ENCODE results near the gene SLC37A3. TPM values are rescaled to one million over a fixed set of nuclear protein-coding genes. Genes with fewer than 3 reads are reported as not detected.
"Not testable (repeated sequence)": the region's sequence is repeated elsewhere in the genome, so short reads cannot be mapped to it uniquely, and the experiment has no call there.

Gene SLC37A3, protein sequence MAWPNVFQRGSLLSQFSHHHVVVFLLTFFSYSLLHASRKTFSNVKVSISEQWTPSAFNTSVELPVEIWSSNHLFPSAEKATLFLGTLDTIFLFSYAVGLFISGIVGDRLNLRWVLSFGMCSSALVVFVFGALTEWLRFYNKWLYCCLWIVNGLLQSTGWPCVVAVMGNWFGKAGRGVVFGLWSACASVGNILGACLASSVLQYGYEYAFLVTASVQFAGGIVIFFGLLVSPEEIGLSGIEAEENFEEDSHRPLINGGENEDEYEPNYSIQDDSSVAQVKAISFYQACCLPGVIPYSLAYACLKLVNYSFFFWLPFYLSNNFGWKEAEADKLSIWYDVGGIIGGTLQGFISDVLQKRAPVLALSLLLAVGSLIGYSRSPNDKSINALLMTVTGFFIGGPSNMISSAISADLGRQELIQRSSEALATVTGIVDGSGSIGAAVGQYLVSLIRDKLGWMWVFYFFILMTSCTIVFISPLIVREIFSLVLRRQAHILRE
- total RNA-seq, result 9.5 TPM
- long read RNA-seq, transcript SLC37A3-201 (15 exons, 3,349 nt), result major isoform, 18 of 29 reads
- long read RNA-seq, partial matches to known transcripts, result 0 of 29 reads
- long read RNA-seq, other reads (novel, unspliced or antisense), result 10 of 29 reads

GRCh38 chr7:140397784-140398750 lies at the start of gene SLC37A3:
Gene SLC37A3, minus strand, starts transcription at chr7:140398530. Its CDS starts 16,004 bp downstream, at chr7:140382526.
- peak; percentile 91 for DNase-seq
- intact Hi-C loops (cut with DNase I), result no loop called here
- peak; percentile 99 for ATAC-seq (ENCODE audit: poor library complexity)

DNA sequence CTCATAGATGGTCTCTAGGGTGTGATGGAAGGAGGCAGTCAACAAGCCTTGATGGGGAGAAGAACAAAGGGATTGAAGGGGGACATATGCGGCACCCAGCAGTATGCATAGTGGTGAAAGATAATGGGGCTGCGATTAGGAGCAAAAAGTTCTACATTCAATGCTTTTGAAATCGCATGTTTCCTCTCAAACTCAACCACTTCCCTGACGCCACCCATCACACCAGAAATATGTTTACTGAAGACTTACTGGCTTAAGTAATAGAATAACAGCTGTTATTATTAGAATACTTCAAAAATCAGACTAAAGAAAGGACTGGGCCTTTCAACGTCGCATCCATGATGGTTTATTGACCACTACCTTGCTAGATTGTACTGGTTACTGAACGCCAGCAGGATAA lies 49.5 kb upstream of the SLC37A3 start:
- DNase-seq (no peak), ATAC-seq (ENCODE audit: poor library complexity) (no peak)
- intact Hi-C loops (cut with DNase I), result no loop called here

DNA sequence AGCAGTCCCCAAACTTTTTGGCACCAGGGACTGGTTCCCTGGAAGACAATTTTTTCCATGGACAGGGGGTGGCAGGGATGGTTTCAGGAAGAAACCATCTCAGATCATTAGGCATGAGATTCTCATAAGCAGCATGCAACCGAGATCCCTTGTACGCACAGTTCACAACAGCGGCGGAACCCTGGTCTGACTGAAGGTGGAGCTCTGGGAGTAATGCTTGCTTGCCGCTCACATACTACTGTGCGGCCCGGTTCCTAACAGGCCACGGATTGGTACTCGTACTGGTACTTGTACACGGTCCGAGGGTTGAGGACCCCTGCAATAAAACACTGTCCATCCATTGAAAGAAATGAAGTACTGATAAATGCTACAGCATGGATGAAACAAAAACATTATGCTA lies 48.1 kb upstream of the SLC37A3 start:
- DNase-seq, result no peak
- ATAC-seq (ENCODE audit: poor library complexity), result no peak
- intact Hi-C loops (cut with DNase I), result no loop called here

GRCh38 chr7:140441519-140441918 lies 43.2 kb upstream of the SLC37A3 start:
- intact Hi-C loops (cut with DNase I), result no loop called here
- DNase-seq (no peak), ATAC-seq (ENCODE audit: poor library complexity) (no peak)

DNA sequence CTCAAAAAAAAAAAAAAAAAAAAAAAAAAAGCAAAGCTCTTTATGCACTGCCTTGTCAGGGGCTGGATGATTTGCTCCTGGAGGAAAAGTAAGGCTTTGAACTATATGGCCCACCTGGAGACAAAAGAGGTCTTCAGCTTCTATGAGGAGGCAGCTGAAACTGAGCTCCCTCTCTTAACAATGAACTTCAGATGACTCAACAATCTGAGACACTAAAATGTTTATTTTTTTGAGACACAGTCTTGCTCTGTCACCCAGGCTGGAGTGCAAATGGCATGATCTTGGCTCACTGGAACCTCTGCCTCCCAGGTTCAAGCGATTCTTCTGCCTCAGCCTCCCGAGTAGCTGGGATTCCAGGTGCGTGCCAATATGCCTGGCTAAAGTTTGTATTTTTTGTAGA lies 42.3 kb upstream of the SLC37A3 start:
- intact Hi-C loops (cut with DNase I), result no loop called here
- DNase-seq (no peak), ATAC-seq (ENCODE audit: poor library complexity) (no peak)

- intact Hi-C loops (cut with DNase I), result no loop called here
- ATAC-seq (ENCODE audit: poor library complexity) (no peak), DNase-seq (no peak)
Measured at GRCh38 chr7:140439359-140439758, 41.0 kb upstream of the SLC37A3 start.

- peak; percentile 77 for ATAC-seq (ENCODE audit: poor library complexity)
- intact Hi-C loops (cut with DNase I), result no loop called here
- no peak for DNase-seq
Measured at GRCh38 chr7:140435252-140435895, 37.0 kb upstream of the SLC37A3 start.

GRCh38 chr7:140433396-140433795 lies 35.1 kb upstream of the SLC37A3 start:
- intact Hi-C loops (cut with DNase I), result no loop called here
- ATAC-seq (ENCODE audit: poor library complexity) (no peak), DNase-seq (no peak)

DNA sequence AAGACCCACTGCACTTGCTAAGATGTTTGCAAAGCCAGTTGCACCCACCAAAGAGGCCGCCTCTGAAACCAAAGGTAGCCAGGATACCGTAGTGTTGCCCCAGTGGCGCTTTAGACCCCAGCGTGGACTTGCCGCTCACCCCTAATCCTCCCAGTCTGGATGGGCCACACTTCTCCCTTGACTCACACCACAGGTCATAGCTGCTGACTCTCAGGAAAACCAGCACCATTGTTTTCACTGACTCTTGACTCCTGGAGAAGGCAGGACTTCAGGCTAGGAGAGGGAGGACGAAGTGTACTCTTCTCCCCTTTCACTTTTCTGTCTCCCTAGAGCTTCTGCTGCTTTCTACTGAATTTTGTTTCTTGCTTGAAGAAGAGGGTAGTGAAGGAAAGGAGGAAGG lies 27.8 kb upstream of the SLC37A3 start:
- intact Hi-C loops (cut with DNase I), result no loop called here
- DNase-seq, result no peak
- ATAC-seq (ENCODE audit: poor library complexity), result no peak

DNA sequence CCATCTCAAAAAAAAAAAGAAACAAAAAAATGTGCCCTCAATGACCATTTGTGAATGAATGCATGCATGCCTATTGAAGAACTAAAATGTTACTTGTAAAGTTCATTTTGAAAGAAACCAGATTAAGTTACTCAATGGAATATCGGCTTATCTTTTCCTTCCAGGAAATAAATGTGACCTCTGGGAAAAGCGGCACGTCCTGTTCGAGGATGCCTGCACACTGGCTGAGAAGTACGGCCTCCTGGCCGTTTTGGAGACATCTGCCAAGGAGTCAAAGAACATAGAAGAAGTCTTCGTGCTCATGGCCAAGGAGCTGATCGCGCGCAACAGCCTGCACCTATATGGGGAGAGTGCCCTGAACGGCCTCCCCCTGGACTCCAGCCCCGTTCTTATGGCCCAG lies 27.4 kb upstream of the SLC37A3 start:
- DNase-seq, result no peak
- intact Hi-C loops (cut with DNase I), result no loop called here
- ATAC-seq (ENCODE audit: poor library complexity), result no peak

GRCh38 chr7:140423501-140423900 lies 25.2 kb upstream of the SLC37A3 start:
- intact Hi-C loops (cut with DNase I), result no loop called here

DNA sequence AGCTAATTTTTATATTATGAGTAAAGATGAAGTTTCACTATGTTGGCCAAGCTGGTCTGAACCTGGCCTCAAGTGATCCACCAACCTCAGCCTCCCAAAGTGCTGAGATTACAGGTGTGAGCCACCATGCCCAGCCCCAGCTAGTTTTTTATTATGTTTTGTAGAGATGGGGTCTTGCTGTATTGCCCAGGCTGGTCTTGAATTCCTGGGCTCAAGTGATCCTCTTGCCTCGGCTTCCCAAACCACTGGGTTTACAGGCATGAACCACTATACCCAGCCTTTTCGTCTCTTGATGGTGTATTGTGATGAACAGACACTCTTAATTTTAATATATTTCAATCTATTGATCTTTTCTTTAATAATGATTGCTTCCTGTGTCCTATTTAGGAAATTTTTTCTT lies 23.2 kb upstream of the SLC37A3 start:
- no peak for ATAC-seq (ENCODE audit: poor library complexity)
- no peak for DNase-seq
- intact Hi-C loops (cut with DNase I), result no loop called here

More at GRCh38 chr7:140423501-140423900, 25.2 kb upstream of the SLC37A3 start:
- ATAC-seq (ENCODE audit: poor library complexity) (no peak), DNase-seq (no peak)

DNA sequence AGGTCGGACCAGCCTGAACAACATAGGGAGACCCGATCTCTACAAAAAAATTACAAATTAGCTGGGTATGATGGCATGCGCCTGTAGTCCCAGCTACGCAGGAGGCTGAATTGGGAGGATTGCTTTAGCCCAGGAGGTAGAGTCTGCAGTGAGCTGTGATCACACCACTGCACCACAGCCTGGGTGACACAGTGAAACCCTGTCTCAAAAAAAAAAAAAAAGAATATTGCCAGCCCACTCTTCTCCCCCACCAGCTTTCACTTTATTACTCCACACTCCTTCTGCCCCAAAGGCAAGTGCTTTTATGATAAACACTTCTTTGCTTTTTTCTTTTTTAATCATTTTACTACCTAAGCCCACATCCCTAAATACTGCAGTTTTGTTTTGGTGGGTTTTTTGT lies 20.3 kb upstream of the SLC37A3 start:
- intact Hi-C loops (cut with DNase I), result no loop called here
- no peak for ATAC-seq (ENCODE audit: poor library complexity)
- no peak for DNase-seq

GRCh38 chr7:140418156-140418472 lies 19.8 kb upstream of the SLC37A3 start:
- DNase-seq; ATAC-seq (ENCODE audit: poor library complexity); intact Hi-C loops (cut with DNase I): not testable (repeated sequence)

DNA sequence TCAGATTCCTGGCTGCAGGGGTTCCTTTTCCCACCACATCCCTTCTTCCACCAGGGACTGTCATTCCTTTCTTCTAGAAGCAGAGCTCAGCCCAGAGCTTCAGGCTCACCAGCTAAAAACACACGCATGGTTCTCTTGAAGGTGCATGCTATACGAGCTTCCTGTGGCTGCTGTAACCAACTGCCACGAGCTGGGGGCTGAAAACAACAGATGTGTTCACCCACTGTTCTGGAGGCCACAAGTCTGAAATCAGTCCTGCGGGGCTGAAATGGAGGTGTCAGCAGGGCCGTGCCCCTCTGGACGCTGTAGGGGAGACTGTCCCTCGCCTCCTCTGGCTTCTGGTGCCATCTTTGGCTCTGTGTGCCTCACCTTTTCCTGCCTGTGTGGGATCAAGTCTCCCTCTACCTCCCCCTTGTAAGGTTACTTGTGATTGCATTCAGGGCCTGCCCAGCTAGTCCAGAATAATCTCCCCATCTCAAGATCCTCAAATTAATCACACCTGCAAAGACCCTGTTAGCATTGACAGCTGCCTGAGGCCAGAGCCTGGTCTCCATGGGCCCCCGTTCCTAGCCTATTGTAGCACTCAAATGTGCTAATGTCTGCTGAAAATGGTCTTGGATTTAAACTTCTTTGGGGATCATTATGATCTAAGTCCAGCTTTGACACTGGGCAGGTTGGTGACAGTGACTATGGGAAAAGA lies 19.3 kb upstream of the SLC37A3 start:
- no peak for DNase-seq
- intact Hi-C loops (cut with DNase I), result no loop called here
- no peak for ATAC-seq (ENCODE audit: poor library complexity)

GRCh38 chr7:140416560-140416959 lies 18.2 kb upstream of the SLC37A3 start:
- DNase-seq, result no peak
- no peak for ATAC-seq (ENCODE audit: poor library complexity)
- intact Hi-C loops (cut with DNase I), result no loop called here

- ATAC-seq (ENCODE audit: poor library complexity); DNase-seq; intact Hi-C loops (cut with DNase I): not testable (repeated sequence)
Measured at GRCh38 chr7:140415816-140416215, 17.5 kb upstream of the SLC37A3 start.

DNA sequence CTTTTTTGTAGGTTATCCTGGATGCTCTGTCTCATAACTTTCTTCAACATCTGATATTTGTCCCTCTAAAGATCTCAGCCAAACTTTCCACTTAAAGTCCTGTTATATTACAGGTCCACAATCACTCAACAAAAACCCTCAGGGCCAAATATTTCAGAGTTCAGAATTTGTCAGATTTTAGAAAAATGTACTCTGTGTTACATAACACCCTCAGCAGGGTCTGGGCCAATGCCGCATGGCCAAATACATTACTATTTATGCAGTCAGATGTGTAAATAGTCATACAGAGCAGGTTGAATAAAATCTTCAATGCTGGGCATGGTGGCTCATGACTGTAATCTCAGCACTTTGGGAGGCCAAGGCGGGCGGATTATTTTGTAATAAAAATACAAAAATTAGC lies 17.0 kb upstream of the SLC37A3 start:
- intact Hi-C loops (cut with DNase I), result no loop called here
- DNase-seq (no peak), ATAC-seq (ENCODE audit: poor library complexity) (no peak)

Data from Right ventricle myocardium superior (tissue), 1 donor.